GM08714 (cell line): ENCODE results near the gene SPEN.

Experiments
- H3K4me3 ChIP-seq: fragments of 200-500 bp; sonication (Bioruptor generic); 2 replicates; pipeline ENCODE4 v1.5.1; 2014; ENCODE audit warnings: mild to moderate bottlenecking, low read length, inconsistent platforms
- ZNF274 ChIP-seq: IDR thresholded peaks from 2 replicates; pipeline ENCODE4 v1.6.1; 2012; ENCODE audit warnings: mild to moderate bottlenecking, low read depth, low read length

Gene SPEN

GRCh38 chr1:15858069-15858670 is 10.7 kb downstream of the SPEN start:
- no peak for TF ChIP-seq ZNF274
- no peak overlapping the region for H3K4me3 ChIP-seq

- TF ChIP-seq ZNF274, result no peak
- no peak overlapping the region for H3K4me3 ChIP-seq
These were observed 11.3 kb downstream of the SPEN start for GRCh38 chr1:15858672-15859372.

- H3K4me3 ChIP-seq, result no peak overlapping the region
- TF ChIP-seq ZNF274, result no peak
These were observed 15.8 kb downstream of the SPEN start for GRCh38 chr1:15863156-15863901.

- no peak for TF ChIP-seq ZNF274
- no peak overlapping the region for H3K4me3 ChIP-seq
These were observed 19.3 kb downstream of the SPEN start for GRCh38 chr1:15866721-15867201.

GRCh38 chr1:15867288-15867687 is 19.8 kb downstream of the SPEN start:
- no peak for TF ChIP-seq ZNF274
- no peak overlapping the region for H3K4me3 ChIP-seq

- H3K4me3 ChIP-seq, result no peak overlapping the region
- TF ChIP-seq ZNF274, result no peak
These were observed 21.9 kb downstream of the SPEN start for GRCh38 chr1:15869413-15869812.

- no peak overlapping the region for H3K4me3 ChIP-seq
- no peak for TF ChIP-seq ZNF274
These were observed 22.9 kb downstream of the SPEN start for GRCh38 chr1:15870421-15870820.

GRCh38 chr1:15874471-15874870 is 27.0 kb downstream of the SPEN start:
- TF ChIP-seq ZNF274, result no peak
- no peak overlapping the region for H3K4me3 ChIP-seq

- TF ChIP-seq ZNF274, result no peak
- H3K4me3 ChIP-seq, result no peak overlapping the region
These were observed 29.0 kb downstream of the SPEN start for GRCh38 chr1:15876357-15877055.

GRCh38 chr1:15881961-15882360 is 34.5 kb downstream of the SPEN start:
- no peak overlapping the region for H3K4me3 ChIP-seq
- TF ChIP-seq ZNF274, result no peak

GRCh38 chr1:15882665-15883064 is 35.2 kb downstream of the SPEN start:
- no peak for TF ChIP-seq ZNF274
- no peak overlapping the region for H3K4me3 ChIP-seq

- no peak for TF ChIP-seq ZNF274
- no peak overlapping the region for H3K4me3 ChIP-seq
These were observed 35.8 kb downstream of the SPEN start for GRCh38 chr1:15883326-15883725.

- TF ChIP-seq ZNF274, result no peak
- no peak overlapping the region for H3K4me3 ChIP-seq
These were observed 37.0 kb downstream of the SPEN start for GRCh38 chr1:15884477-15884876.

GRCh38 chr1:15885269-15885668 is 37.8 kb downstream of the SPEN start:
- H3K4me3 ChIP-seq, result no peak overlapping the region
- TF ChIP-seq ZNF274, result no peak
